ENCODE data around the gene TMPRSS13.

GRCh38 chr11:117930668-117931330 is 1.6 kb upstream of the TMPRSS13 start:
- TF ChIP-seq CTCF (IDR thresholded peaks at IDR 0.05; ENCODE audit: poor library complexity, severe bottlenecking): no peak
- TF ChIP-seq POLR2AphosphoS5 (IDR thresholded peaks at IDR 0.05): no peak
- no peak for TF ChIP-seq EZH2 (IDR thresholded peaks at IDR 0.05; ENCODE audit: borderline replicate concordance, insufficient read depth, low read length, poor library complexity, severe bottlenecking)
- TF ChIP-seq EP300 (conservative IDR thresholded peaks at IDR 0.05; ENCODE audit: poor library complexity, severe bottlenecking): no peak
- TF ChIP-seq MXI1 (conservative IDR thresholded peaks at IDR 0.05; ENCODE audit: poor library complexity, severe bottlenecking): no peak
- TF ChIP-seq, protein P1, sequence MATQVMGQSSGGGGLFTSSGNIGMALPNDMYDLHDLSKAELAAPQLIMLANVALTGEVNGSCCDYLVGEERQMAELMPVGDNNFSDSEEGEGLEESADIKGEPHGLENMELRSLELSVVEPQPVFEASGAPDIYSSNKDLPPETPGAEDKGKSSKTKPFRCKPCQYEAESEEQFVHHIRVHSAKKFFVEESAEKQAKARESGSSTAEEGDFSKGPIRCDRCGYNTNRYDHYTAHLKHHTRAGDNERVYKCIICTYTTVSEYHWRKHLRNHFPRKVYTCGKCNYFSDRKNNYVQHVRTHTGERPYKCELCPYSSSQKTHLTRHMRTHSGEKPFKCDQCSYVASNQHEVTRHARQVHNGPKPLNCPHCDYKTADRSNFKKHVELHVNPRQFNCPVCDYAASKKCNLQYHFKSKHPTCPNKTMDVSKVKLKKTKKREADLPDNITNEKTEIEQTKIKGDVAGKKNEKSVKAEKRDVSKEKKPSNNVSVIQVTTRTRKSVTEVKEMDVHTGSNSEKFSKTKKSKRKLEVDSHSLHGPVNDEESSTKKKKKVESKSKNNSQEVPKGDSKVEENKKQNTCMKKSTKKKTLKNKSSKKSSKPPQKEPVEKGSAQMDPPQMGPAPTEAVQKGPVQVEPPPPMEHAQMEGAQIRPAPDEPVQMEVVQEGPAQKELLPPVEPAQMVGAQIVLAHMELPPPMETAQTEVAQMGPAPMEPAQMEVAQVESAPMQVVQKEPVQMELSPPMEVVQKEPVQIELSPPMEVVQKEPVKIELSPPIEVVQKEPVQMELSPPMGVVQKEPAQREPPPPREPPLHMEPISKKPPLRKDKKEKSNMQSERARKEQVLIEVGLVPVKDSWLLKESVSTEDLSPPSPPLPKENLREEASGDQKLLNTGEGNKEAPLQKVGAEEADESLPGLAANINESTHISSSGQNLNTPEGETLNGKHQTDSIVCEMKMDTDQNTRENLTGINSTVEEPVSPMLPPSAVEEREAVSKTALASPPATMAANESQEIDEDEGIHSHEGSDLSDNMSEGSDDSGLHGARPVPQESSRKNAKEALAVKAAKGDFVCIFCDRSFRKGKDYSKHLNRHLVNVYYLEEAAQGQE (IDR thresholded peaks at IDR 0.05; ENCODE audit: borderline replicate concordance): no peak
- no peak for TF ChIP-seq SMC3 (conservative IDR thresholded peaks at IDR 0.05; ENCODE audit: poor library complexity)
- no peak for TF ChIP-seq RAD21 (conservative IDR thresholded peaks at IDR 0.05)

Measured in neural cell (in vitro differentiated cells).